Measurements from ENCODE around the gene KASH5. TPM values are rescaled to one million over a fixed set of nuclear protein-coding genes. Genes with fewer than 3 reads are reported as not detected.

KASH5 gene
- total RNA-seq, 1 donor from 2014 or later, result not detected

- Mint-ChIP-seq H3K4me1 (peaks cover 30% of the 10 kb centered on the region), H3K4me3 (no peak overlapping the region), H3K27ac (no peak overlapping the region), H3K36me3 (no peaks in the 10 kb centered on the region), H3K27me3 (ENCODE audit: low read depth) (peaks cover 96% of the 10 kb centered on the region), H3K9me3 (no peaks in the 10 kb centered on the region)
- no peak for DNase-seq (ENCODE audit: low spot score in 2 of 2, unreplicated experiment in 2 of 2)
- TF ChIP-seq CTCF (IDR thresholded peaks at IDR 0.05; ENCODE audit: unreplicated experiment), result no peak
Observed at GRCh38 chr19:49421878-49422202, 33.8 kb downstream of the KASH5 start.

- Mint-ChIP-seq H3K4me3 (peak overlapping the region; percentile 27), H3K36me3 (peaks cover 3% of the 10 kb centered on the region)
Observed at GRCh38 chr19:49422407-49423070, 34.5 kb downstream of the KASH5 start.

GRCh38 chr19:49423071-49423984 lies 35.3 kb downstream of the KASH5 start, which contains the start of gene PTH2:
Gene PTH2, minus strand, starts transcription at chr19:49423441. Its CDS starts 102 bp downstream, at chr19:49423339.
- Mint-ChIP-seq H3K36me3 (peaks cover 3% of the 10 kb centered on the region), H3K27ac (no peak within 1 kb of the TSS), H3K9me3 (no peaks in the 10 kb centered on the region), H3K4me3 (peak within 1 kb of the TSS; percentile 27), H3K4me1 (peaks cover 37% of the 10 kb centered on the region), H3K27me3 (ENCODE audit: low read depth) (peaks cover 97% of the 10 kb centered on the region)
- TF ChIP-seq CTCF (IDR thresholded peaks at IDR 0.05; ENCODE audit: unreplicated experiment), result no peak
- DNase-seq (ENCODE audit: low spot score in 2 of 2, unreplicated experiment in 2 of 2), result no peak

More at GRCh38 chr19:49422407-49423070, 34.5 kb downstream of the KASH5 start:
- H3K27me3 Mint-ChIP-seq (ENCODE audit: low read depth), result peaks cover 97% of the 10 kb centered on the region
- H3K27ac Mint-ChIP-seq, result no peak overlapping the region
- DNase-seq (ENCODE audit: low spot score in 2 of 2, unreplicated experiment in 2 of 2), result peak in 1 of 2 experiments; percentile 51
- H3K9me3 Mint-ChIP-seq, result no peaks in the 10 kb centered on the region
- peak; percentile 50 for TF ChIP-seq CTCF (IDR thresholded peaks at IDR 0.05; ENCODE audit: unreplicated experiment)
- H3K4me1 Mint-ChIP-seq, result peaks cover 30% of the 10 kb centered on the region

- TF ChIP-seq CTCF (IDR thresholded peaks at IDR 0.05; ENCODE audit: unreplicated experiment), result no peak
- Mint-ChIP-seq H3K27ac (no peak overlapping the region), H3K9me3 (no peaks in the 10 kb centered on the region), H3K27me3 (ENCODE audit: low read depth) (peaks cover 97% of the 10 kb centered on the region), H3K36me3 (peaks cover 3% of the 10 kb centered on the region), H3K4me1 (peaks cover 40% of the 10 kb centered on the region), H3K4me3 (no peak overlapping the region)
- no peak for DNase-seq (ENCODE audit: low spot score in 2 of 2, unreplicated experiment in 2 of 2)
Observed at GRCh38 chr19:49423985-49424303, 35.9 kb downstream of the KASH5 start.

GRCh38 chr19:49425178-49425577 lies 37.1 kb downstream of the KASH5 start, which contains the start of gene GFY:
Gene GFY, plus strand, starts transcription at chr19:49425388. Its CDS starts 1,043 bp downstream, at chr19:49426431.
- DNase-seq (ENCODE audit: low spot score in 2 of 2, unreplicated experiment in 2 of 2), result no peak
- Mint-ChIP-seq H3K4me1 (peaks cover 40% of the 10 kb centered on the region), H3K9me3 (no peaks in the 10 kb centered on the region), H3K36me3 (peaks cover 3% of the 10 kb centered on the region), H3K27me3 (ENCODE audit: low read depth) (peaks cover 96% of the 10 kb centered on the region), H3K27ac (no peak within 1 kb of the TSS), H3K4me3 (no peak within 1 kb of the TSS)
- TF ChIP-seq CTCF (IDR thresholded peaks at IDR 0.05; ENCODE audit: unreplicated experiment), result no peak
